Measurements from ENCODE around the gene RPP14. TPM values are rescaled to one million over a fixed set of nuclear protein-coding genes. Genes with fewer than 3 reads are reported as not detected.
A peak's percentile ranks its signal among the peaks of the same experiment; 100 is the strongest.

Gene RPP14
- total RNA-seq, 1 experiment from 2014 or later, result 22.4 TPM

DNA sequence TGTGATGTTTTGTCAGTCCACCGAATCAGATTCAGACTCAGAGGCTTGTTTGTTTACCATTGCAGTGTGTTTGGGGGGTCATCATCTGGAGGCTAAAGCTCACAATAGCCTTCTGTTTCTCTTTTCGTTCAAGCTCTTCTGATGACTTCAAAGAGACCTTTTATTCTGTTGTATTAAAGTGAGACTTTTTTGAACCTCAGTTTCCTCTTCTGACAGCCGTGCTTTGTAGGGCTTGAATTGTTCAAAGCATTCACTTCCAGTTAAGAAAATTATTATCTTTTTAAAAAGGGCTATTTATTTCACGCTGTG lies 27.9 kb downstream of the RPP14 start:
- Histone ChIP-seq H3K36me3 (ENCODE audit: control insufficient read depth in 1 of 2, insufficient read depth in 2 of 2, low read length in 2 of 2) (no peaks in the 10 kb centered on the region), H3K4me3 (replicated peaks in 1 of 2; ENCODE audit: low read depth in 1 of 2, low read length in 2 of 2) (peak overlapping the region; percentile 67 to 74), H3K4me2 (ENCODE audit: low read length) (peak overlapping the region; percentile 95), H3K9me2 (ENCODE audit: insufficient read depth) (no peaks in the 10 kb centered on the region), H3K27ac (ENCODE audit: low read depth, low read length) (no peak overlapping the region), H3K27me3 (ENCODE audit: insufficient read depth, low read length) (no peaks in the 10 kb centered on the region), H3K9ac (ENCODE audit: low read length) (no peak overlapping the region), H3K79me2 (ENCODE audit: insufficient read depth, low read length) (no peaks in the 10 kb centered on the region), H3K9me3 (ENCODE audit: control insufficient read depth in 1 of 2, insufficient read depth in 1 of 2, low read depth in 1 of 2, low read length in 2 of 2) (no peaks in the 10 kb centered on the region), H2AFZ (ENCODE audit: low read depth, low read length, poor library complexity, severe bottlenecking) (no peak overlapping the region), H3K4me1 (ENCODE audit: control insufficient read depth in 1 of 2, insufficient read depth in 2 of 2, low read length in 2 of 2) (peaks cover 14 to 33% of the 10 kb centered on the region in 2 experiments; a peak in 3 of 4 replicates), H4K20me1 (ENCODE audit: insufficient read depth) (no peaks in the 10 kb centered on the region)
- ATAC-seq, result no peak
- ChIA-PET CTCF (interaction anchor here (1.0 to 2.0 kb wide), 3 partner anchors 26 to 158 kb away, joined by 3 to 6 read pairs (median 3); partner anchors contain the start of genes HTD2, KCTD6 and RPP14), POLR2A (interaction anchor here (0.6 kb wide), 1 partner anchor 166 kb away, joined by 3 read pairs; no protein-coding TSS in a partner anchor), RAD21 (ENCODE audit: low non-redundant PET in 1 of 2, low total read pairs in 2 of 2, uncharacterized antibody in 2 of 2, unreplicated experiment in 2 of 2) (no interaction called here)
- intact Hi-C loops (cut with micrococcal nuclease), result no loop called here
- BruUV-seq (replicated peaks), result no TSS peak
- no peak for DNase-seq (ENCODE audit: low read depth, low spot score)
- no peak for TF ChIP-seq YY1 (IDR thresholded peaks at IDR 0.05; ENCODE audit: extremely low read depth, insufficient replicate concordance, low read depth, low read length)
- no peak for TF ChIP-seq FOSL1 (IDR thresholded peaks at IDR 0.05; ENCODE audit: low read depth)
- TF ChIP-seq, protein P1, sequence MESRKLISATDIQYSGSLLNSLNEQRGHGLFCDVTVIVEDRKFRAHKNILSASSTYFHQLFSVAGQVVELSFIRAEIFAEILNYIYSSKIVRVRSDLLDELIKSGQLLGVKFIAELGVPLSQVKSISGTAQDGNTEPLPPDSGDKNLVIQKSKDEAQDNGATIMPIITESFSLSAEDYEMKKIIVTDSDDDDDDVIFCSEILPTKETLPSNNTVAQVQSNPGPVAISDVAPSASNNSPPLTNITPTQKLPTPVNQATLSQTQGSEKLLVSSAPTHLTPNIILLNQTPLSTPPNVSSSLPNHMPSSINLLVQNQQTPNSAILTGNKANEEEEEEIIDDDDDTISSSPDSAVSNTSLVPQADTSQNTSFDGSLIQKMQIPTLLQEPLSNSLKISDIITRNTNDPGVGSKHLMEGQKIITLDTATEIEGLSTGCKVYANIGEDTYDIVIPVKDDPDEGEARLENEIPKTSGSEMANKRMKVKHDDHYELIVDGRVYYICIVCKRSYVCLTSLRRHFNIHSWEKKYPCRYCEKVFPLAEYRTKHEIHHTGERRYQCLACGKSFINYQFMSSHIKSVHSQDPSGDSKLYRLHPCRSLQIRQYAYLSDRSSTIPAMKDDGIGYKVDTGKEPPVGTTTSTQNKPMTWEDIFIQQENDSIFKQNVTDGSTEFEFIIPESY (IDR thresholded peaks at IDR 0.05; ENCODE audit: extremely low read depth, insufficient replicate concordance, low read length), result no peak
- TF ChIP-seq TCF7L2 (IDR thresholded peaks at IDR 0.05; ENCODE audit: borderline replicate concordance, extremely low read depth, insufficient read depth, insufficient read length), result no peak
- TF ChIP-seq ELF1 (IDR thresholded peaks at IDR 0.05; ENCODE audit: borderline replicate concordance, low read depth), result no peak
- TF ChIP-seq, protein P2, sequence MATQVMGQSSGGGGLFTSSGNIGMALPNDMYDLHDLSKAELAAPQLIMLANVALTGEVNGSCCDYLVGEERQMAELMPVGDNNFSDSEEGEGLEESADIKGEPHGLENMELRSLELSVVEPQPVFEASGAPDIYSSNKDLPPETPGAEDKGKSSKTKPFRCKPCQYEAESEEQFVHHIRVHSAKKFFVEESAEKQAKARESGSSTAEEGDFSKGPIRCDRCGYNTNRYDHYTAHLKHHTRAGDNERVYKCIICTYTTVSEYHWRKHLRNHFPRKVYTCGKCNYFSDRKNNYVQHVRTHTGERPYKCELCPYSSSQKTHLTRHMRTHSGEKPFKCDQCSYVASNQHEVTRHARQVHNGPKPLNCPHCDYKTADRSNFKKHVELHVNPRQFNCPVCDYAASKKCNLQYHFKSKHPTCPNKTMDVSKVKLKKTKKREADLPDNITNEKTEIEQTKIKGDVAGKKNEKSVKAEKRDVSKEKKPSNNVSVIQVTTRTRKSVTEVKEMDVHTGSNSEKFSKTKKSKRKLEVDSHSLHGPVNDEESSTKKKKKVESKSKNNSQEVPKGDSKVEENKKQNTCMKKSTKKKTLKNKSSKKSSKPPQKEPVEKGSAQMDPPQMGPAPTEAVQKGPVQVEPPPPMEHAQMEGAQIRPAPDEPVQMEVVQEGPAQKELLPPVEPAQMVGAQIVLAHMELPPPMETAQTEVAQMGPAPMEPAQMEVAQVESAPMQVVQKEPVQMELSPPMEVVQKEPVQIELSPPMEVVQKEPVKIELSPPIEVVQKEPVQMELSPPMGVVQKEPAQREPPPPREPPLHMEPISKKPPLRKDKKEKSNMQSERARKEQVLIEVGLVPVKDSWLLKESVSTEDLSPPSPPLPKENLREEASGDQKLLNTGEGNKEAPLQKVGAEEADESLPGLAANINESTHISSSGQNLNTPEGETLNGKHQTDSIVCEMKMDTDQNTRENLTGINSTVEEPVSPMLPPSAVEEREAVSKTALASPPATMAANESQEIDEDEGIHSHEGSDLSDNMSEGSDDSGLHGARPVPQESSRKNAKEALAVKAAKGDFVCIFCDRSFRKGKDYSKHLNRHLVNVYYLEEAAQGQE (IDR thresholded peaks at IDR 0.05; ENCODE audit: low read depth), result no peak
- TF ChIP-seq POLR2AphosphoS5 (IDR thresholded peaks at IDR 0.05; ENCODE audit: low read depth, low read length), result no peak

Measured in HCT116 (cell line).